Stimulated activated naive CD8-positive, alpha-beta T cell treated with anti-CD3 and anti-CD28 coated beads, Interleukin-15, amount 100 ng/mL, for 72 hours (primary cell): Measurements from ENCODE around the gene SLC25A11.

Experiments
- ATAC-seq: fragments of 150-1000 bp; cut with Tn5 transposase; 2 replicates; pipeline ENCODE4 v1.10.0; 2021; ENCODE audit warnings: mild to moderate bottlenecking, moderate library complexity
- DNase-seq, 2 donors: peaks; one replicate each; pipeline ENCODE4 v3.0.0; 2021 to 2022
- H3K27ac Mint-ChIP-seq, 2 donors: one replicate each; pipeline ENCODE4 v1.8.0; 2022; ENCODE audit warnings: mild to moderate bottlenecking in 2 of 2, mixed read lengths in 2 of 2, moderate library complexity in 2 of 2
- H3K27me3 Mint-ChIP-seq: one replicate; pipeline ENCODE4 v1.8.0; 2022; ENCODE audit warnings: mixed read lengths
- H3K4me1 Mint-ChIP-seq: one replicate; pipeline ENCODE4 v1.8.0; 2022; ENCODE audit warnings: mild to moderate bottlenecking, mixed read lengths
- H3K4me3 Mint-ChIP-seq, 2 donors: one replicate each; pipeline ENCODE4 v1.8.0; 2022; ENCODE audit warnings: mild to moderate bottlenecking in 2 of 2, mixed read lengths in 2 of 2, moderate library complexity in 1 of 2
- H3K9me3 Mint-ChIP-seq, 2 donors: one replicate each; pipeline ENCODE4 v1.8.0; 2022; ENCODE audit warnings: mixed read lengths in 2 of 2

The SLC25A11 gene

GRCh38 chr17:4898927-4899326 lies 40.9 kb downstream of the SLC25A11 start:
- no peaks in the 10 kb centered on the region for H3K9me3 Mint-ChIP-seq
- no peaks in the 10 kb centered on the region for H3K27me3 Mint-ChIP-seq
- DNase-seq (no peak), ATAC-seq (peak; percentile 10)
- H3K27ac Mint-ChIP-seq: no peak overlapping the region
- peak overlapping the region; percentile 91 to 97 for H3K4me3 Mint-ChIP-seq
- peaks cover 50% of the 10 kb centered on the region for H3K4me1 Mint-ChIP-seq

GRCh38 chr17:4898351-4898750 lies 41.5 kb downstream of the SLC25A11 start:
- no peak overlapping the region for H3K27ac Mint-ChIP-seq
- no peaks in the 10 kb centered on the region for H3K27me3 Mint-ChIP-seq
- peak overlapping the region; percentile 35 to 72 for H3K4me3 Mint-ChIP-seq
- H3K4me1 Mint-ChIP-seq: peaks cover 44% of the 10 kb centered on the region
- no peaks in the 10 kb centered on the region for H3K9me3 Mint-ChIP-seq
- no peak for DNase-seq
- ATAC-seq: no peak

GRCh38 chr17:4897785-4898184 lies 42.1 kb downstream of the SLC25A11 start:
- peaks cover 39% of the 10 kb centered on the region for H3K4me1 Mint-ChIP-seq
- ATAC-seq (no peak), DNase-seq (no peak)
- H3K27me3 Mint-ChIP-seq: no peaks in the 10 kb centered on the region
- no peaks in the 10 kb centered on the region for H3K9me3 Mint-ChIP-seq
- H3K4me3 Mint-ChIP-seq: no peak overlapping the region
- no peak overlapping the region for H3K27ac Mint-ChIP-seq

DNA sequence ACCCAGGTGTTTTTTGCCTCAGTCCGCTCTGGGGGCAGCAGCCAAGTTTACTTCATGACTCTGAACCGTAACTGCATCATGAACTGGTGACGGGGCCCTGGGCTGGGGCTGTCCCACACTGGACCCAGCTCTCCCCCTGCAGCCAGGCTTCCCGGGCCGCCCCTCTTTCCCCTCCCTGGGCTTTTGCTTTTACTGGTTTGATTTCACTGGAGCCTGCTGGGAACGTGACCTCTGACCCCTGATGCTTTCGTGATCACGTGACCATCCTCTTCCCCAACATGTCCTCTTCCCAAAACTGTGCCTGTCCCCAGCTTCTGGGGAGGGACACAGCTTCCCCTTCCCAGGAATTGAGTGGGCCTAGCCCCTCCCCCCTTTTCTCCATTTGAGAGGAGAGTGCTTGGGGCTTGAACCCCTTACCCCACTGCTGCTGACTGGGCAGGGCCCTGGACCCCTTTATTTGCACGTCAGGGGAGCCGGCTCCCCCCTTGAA lies 42.6 kb downstream of the SLC25A11 start:
- no peak overlapping the region for H3K4me3 Mint-ChIP-seq
- H3K27me3 Mint-ChIP-seq: no peaks in the 10 kb centered on the region
- peaks cover 33% of the 10 kb centered on the region for H3K4me1 Mint-ChIP-seq
- peak overlapping the region in 1 of 2 donors; percentile 85 for H3K27ac Mint-ChIP-seq
- no peak for DNase-seq
- no peak for ATAC-seq
- no peaks in the 10 kb centered on the region for H3K9me3 Mint-ChIP-seq

DNA sequence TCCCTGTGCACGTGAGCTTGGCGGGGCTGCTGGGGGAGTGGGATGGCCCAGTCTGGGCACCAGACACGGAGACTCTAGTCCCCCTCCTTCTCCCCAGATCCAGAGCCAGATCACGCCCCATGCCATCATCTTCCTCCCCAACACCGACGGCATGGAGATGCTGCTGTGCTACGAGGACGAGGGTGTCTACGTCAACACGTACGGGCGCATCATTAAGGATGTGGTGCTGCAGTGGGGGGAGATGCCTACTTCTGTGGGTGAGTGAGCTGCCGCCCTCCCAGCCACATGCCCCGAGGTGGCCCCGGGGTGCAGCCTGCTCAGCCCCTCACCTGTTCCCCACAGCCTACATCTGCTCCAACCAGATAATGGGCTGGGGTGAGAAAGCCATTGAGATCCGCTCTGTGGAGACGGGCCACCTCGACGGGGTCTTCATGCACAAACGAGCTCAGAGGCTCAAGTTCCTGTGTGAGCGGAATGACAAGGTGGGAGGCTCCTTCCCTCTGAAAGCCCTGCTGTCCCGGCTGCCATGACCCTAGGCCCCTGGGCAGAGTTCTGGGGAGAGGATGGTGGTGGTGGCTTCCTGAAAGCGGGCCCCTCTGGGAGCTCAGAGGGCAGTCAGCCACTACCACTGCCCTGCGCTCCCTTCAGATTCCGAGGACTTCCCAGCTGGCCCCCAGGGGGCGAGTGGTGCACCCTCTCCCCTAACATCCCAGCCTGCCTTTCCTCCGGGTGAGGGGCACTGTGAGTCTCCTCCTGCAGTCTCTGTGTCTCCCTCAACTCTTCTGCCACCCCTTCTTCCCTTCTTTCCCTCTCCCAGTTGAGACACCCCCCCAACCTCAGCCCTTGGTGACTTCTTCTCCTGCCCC lies 43.3 kb downstream of the SLC25A11 start:
- H3K4me3 Mint-ChIP-seq: no peak overlapping the region
- no peak overlapping the region for H3K27ac Mint-ChIP-seq
- DNase-seq (no peak), ATAC-seq (no peak)
- peaks cover 27% of the 10 kb centered on the region for H3K4me1 Mint-ChIP-seq
- no peaks in the 10 kb centered on the region for H3K9me3 Mint-ChIP-seq
- H3K27me3 Mint-ChIP-seq: no peaks in the 10 kb centered on the region

- no peak for DNase-seq
- Mint-ChIP-seq H3K4me1 (peaks cover 22% of the 10 kb centered on the region), H3K4me3 (no peak overlapping the region), H3K27me3 (no peaks in the 10 kb centered on the region), H3K9me3 (no peaks in the 10 kb centered on the region), H3K27ac (peak overlapping the region in 1 of 2 donors; percentile 74)
- ATAC-seq: no peak
These were observed 44.1 kb downstream of the SLC25A11 start for GRCh38 chr17:4895657-4896331.

DNA sequence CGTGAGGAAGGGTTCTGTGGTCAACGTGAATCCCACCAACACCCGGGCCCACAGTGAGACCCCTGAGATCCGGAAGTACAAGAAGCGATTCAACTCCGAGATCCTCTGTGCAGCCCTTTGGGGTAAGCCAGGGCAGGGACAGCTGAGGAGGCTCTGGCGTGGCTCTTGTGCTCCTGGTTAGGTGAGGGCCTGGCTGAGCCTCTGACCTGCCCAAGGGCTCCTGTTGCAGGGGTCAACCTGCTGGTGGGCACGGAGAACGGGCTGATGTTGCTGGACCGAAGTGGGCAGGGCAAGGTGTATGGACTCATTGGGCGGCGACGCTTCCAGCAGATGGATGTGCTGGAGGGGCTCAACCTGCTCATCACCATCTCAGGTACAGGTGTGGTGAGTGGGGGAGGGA lies 44.7 kb downstream of the SLC25A11 start:
- Mint-ChIP-seq H3K4me3 (no peak overlapping the region), H3K27me3 (no peaks in the 10 kb centered on the region), H3K4me1 (peaks cover 17% of the 10 kb centered on the region), H3K9me3 (no peaks in the 10 kb centered on the region), H3K27ac (no peak overlapping the region)
- no peak for DNase-seq
- ATAC-seq: no peak

DNA sequence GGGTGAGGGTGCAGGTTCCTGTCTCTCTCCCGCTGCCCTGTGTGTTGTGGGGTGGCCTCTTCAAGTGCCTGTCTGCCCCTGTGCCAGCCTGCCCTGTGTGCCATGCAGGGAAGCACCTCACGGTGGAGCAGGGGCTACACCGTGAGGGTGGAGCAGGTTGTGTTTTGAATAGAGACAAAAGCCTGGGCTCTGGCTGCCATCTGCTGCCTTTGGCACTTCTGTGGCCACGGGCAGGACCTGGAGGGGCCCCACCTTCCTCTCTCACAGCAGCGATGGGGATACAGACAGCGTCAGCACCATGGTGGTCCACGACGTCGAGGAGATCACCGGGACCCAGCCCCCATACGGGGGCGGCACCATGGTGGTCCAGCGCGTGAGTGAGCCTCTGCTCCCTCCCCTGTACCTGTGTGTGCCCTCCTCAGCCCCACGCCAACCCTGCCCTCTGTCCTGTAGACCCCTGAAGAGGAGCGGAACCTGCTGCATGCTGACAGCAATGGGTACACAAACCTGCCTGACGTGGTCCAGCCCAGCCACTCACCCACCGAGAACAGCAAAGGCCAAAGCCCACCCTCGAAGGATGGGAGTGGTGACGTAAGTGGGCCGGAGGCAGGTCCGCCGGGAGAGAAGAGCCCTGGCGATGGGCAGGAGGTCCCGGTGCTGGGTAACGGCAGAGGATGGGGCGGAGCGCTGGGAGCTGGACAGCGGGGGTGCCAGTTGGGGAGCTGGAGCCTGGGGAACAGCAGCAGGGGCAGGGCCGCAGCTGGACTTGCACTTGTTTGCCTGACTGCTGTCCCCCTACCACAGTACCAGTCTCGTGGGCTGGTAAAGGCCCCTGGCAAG lies 45.9 kb downstream of the SLC25A11 start:
- peak; percentile 13 for ATAC-seq
- Mint-ChIP-seq H3K4me1 (peaks cover 7% of the 10 kb centered on the region), H3K27me3 (no peaks in the 10 kb centered on the region), H3K9me3 (no peaks in the 10 kb centered on the region), H3K27ac (peak overlapping the region in 1 of 2 donors; percentile 74), H3K4me3 (no peak overlapping the region)
- no peak for DNase-seq

DNA sequence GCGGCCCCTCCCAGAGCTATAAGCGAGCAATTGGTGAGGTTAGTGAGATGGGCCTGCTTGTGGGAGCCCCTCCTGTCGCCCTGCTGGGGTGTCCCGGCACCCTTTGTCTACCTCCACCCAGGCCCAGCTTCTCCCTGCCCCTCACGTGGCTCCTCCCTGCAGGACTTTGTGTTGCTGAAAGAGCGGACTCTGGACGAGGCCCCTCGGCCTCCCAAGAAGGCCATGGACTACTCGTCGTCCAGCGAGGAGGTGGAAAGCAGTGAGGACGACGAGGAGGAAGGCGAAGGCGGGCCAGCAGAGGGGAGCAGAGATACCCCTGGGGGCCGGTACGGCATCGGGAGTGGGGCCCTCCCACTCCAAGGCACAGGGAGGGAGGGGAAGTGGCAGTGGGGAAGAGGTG lies 46.6 kb downstream of the SLC25A11 start:
- no peak overlapping the region for H3K27ac Mint-ChIP-seq
- ATAC-seq: no peak

DNA sequence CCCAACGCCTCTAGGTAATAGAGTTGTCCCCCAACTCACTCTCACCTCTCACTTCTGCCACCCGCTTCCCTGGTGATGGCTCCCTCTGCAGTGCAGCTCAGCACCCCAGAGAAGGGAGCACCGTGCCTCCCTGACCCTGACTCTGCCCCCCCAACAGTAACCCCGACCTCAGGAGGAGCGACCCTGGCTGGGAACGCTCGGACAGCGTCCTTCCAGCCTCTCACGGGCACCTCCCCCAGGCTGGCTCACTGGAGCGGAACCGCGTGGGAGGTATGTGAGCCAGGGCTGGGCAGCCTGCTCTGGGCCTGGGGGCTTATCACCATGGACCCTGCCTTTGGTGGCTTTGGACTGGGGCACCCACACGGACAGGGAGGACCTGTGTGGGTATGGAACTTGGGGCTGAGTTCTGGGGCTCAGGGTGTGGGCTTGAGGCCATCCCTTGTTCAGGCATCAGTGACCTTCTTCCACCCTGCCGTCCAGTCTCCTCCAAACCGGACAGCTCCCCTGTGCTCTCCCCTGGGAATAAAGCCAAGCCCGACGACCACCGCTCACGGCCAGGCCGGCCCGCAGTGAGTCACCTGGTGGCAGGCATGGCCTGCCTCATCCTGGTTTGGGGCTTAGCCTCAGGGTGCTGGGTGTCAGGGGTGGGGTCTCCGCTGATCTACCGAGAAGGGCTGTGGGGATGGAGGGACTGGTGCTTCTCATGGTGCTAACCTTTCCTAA lies 47.2 kb downstream of the SLC25A11 start:
- Mint-ChIP-seq H3K9me3 (no peaks in the 10 kb centered on the region), H3K4me1 (no peaks in the 10 kb centered on the region), H3K27ac (no peak overlapping the region), H3K4me3 (no peak overlapping the region), H3K27me3 (no peaks in the 10 kb centered on the region)
- DNase-seq: no peak
- no peak for ATAC-seq

More for the DNA sequence above, 46.6 kb downstream of the SLC25A11 start:
- Mint-ChIP-seq H3K4me3 (no peak overlapping the region), H3K27me3 (no peaks in the 10 kb centered on the region), H3K4me1 (peaks cover 2% of the 10 kb centered on the region), H3K9me3 (no peaks in the 10 kb centered on the region)
- DNase-seq: no peak

- H3K4me1 Mint-ChIP-seq: no peaks in the 10 kb centered on the region
- H3K27me3 Mint-ChIP-seq: no peaks in the 10 kb centered on the region
- no peaks in the 10 kb centered on the region for H3K9me3 Mint-ChIP-seq
- no peak overlapping the region for H3K4me3 Mint-ChIP-seq
- no peak for ATAC-seq
- DNase-seq: no peak
- H3K27ac Mint-ChIP-seq: no peak overlapping the region
These were observed 48.1 kb downstream of the SLC25A11 start for GRCh38 chr17:4891411-4892410.

- ATAC-seq (no peak), DNase-seq (no peak)
- Mint-ChIP-seq H3K27me3 (no peaks in the 10 kb centered on the region), H3K27ac (no peak overlapping the region), H3K9me3 (no peaks in the 10 kb centered on the region), H3K4me1 (no peaks in the 10 kb centered on the region), H3K4me3 (no peak overlapping the region)
These were observed 52.3 kb downstream of the SLC25A11 start for GRCh38 chr17:4887581-4887980.
